HepG2 (cell line): ENCODE results near the gene ULK4. TPM values are rescaled to one million over a fixed set of nuclear protein-coding genes. Genes with fewer than 3 reads are reported as not detected.
A peak's percentile ranks its signal among the peaks of the same experiment; 100 is the strongest.

Source experiments
- ATAC-seq: fragments of 200-7000 bp; cut with Tn5 transposase; 3 replicates; pipeline ENCODE4 v1.9.1; 2020; ENCODE audit warnings: mild to moderate bottlenecking, moderate library complexity
- BruUV-seq: library from RNA; stranded (reverse); fragments of 400-500 nt; replicated peaks from 2 replicates; lab custom pipeline; 2021; lab: Mats Ljungman, UMichigan
- CTCF ChIA-PET: fragments of 300-600 bp; formaldehyde crosslinking; extraction: SDS; loops from one replicate; lab custom pipeline; 2021; ENCODE audit warnings: low total read pairs, inconsistent platforms, low intra/inter-chr PET ratio; lab: Yijun Ruan, JAX
- POLR2A ChIA-PET: fragments of 350-600 bp; sonication (Branson Sonifier 250); formaldehyde crosslinking; loops from one replicate; lab custom pipeline; 2020; ENCODE audit warnings: antibody characterized with exemption, inconsistent platforms; lab: Yijun Ruan, JAX
- DNase-seq: peaks from one replicate; pipeline ENCODE4 v3.0.0-alpha.2; 2015; ENCODE audit warnings: low spot score
- FAIRE-seq: peaks from 3 replicates; lab custom pipeline; 2011; peaks lifted over from hg19 to GRCh38; lab: Jason Lieb, UNC
- H2AFZ ChIP-seq: one replicate; pipeline ENCODE4 v1.6.1; 2011; ENCODE audit warnings: low read length, inconsistent platforms
- H3K27ac ChIP-seq: fragments of 300-600 bp; 3 replicates; pipeline ENCODE4 v1.8.0; 2011; ENCODE audit warnings: mixed run types, mild to moderate bottlenecking, mixed read lengths, low read length, inconsistent platforms; ENCODE audit not compliant: insufficient read depth; ENCODE audit errors: extremely low read length
- H3K27me3 ChIP-seq, 2 experiments: fragments of 200-600 bp in 1 of 2; 2 replicates in 1 of 2; 3 replicates in 1 of 2; pipeline versions ENCODE4 v1.6.0 to v1.8.0; 2011; ENCODE audit warnings: low read length in 2 of 2, mild to moderate bottlenecking in 2 of 2, moderate library complexity in 2 of 2, inconsistent platforms in 1 of 2; ENCODE audit not compliant: insufficient read depth in 2 of 2, control insufficient read depth in 1 of 2
- H3K36me3 ChIP-seq, 2 experiments: fragments of 200-600 bp in 1 of 2; replicated peaks in 1 of 2; 2 replicates in 1 of 2; 3 replicates in 1 of 2; pipeline versions ENCODE4 v1.5.1 to v1.8.0; 2011; ENCODE audit warnings: low read length in 2 of 2, inconsistent platforms in 1 of 2; ENCODE audit not compliant: insufficient read depth in 2 of 2, control insufficient read depth in 1 of 2
- H3K4me1 ChIP-seq: 2 replicates; pipeline ENCODE4 v1.5.1; 2012; ENCODE audit warnings: low read length, inconsistent platforms; ENCODE audit not compliant: insufficient read depth
- H3K4me2 ChIP-seq: 2 replicates; pipeline ENCODE4 v1.6.0; 2011; ENCODE audit warnings: low read depth, low read length, inconsistent platforms
- H3K4me3 ChIP-seq, 3 experiments: fragments of 200-600 bp in 1 of 3; sonication (generic), shearing (Covaris generic) in 1 of 3; replicated peaks in 1 of 3; 2 replicates each; pipeline ENCODE4 v1.5.1; 2011 to 2016; ENCODE audit warnings: low read length in 3 of 3, inconsistent platforms in 2 of 3, low read depth in 2 of 3, mild to moderate bottlenecking in 2 of 3, control low read depth in 1 of 3, mixed read lengths in 1 of 3; ENCODE audit not compliant: insufficient read depth in 1 of 3
- H3K79me2 ChIP-seq: one replicate; pipeline ENCODE4 v1.6.1; 2011; ENCODE audit warnings: low read length, inconsistent platforms; ENCODE audit not compliant: insufficient read depth
- H3K9ac ChIP-seq: 2 replicates; pipeline ENCODE4 v1.6.0; 2011; ENCODE audit warnings: mild to moderate bottlenecking, low read depth, low read length, inconsistent platforms; ENCODE audit not compliant: insufficient read depth
- H3K9me3 ChIP-seq: 2 replicates; pipeline ENCODE4 v1.5.1; 2012; ENCODE audit warnings: mild to moderate bottlenecking, low read length
- H4K20me1 ChIP-seq: 2 replicates; pipeline ENCODE4 v1.6.0; 2011; ENCODE audit warnings: inconsistent platforms, mild to moderate bottlenecking, low read length, moderate library complexity; ENCODE audit not compliant: insufficient read depth
- FOSL2 ChIP-seq: sonication (generic); formaldehyde crosslinking; IDR thresholded peaks from 2 replicates; pipeline ENCODE4 v1.4.0; 2020; ENCODE audit warnings: missing genetic modification reagents
- WGBS: methylation state at CpG from one replicate; pipeline ENCODE4 v1.1.6; 2017; ENCODE audit warnings: low lambda C conversion rate; 5-methylcytosine and 5-hydroxymethylcytosine counted together
- in situ Hi-C: cut with HindIII; loops from 2 replicates; pipeline ENCODE4 v1.10.0; 2017; ENCODE audit warnings: low pct_unique_long_range_greater_than_20kb; ENCODE audit not compliant: extremely low pct_ligation_motif_present
- intact Hi-C: fragments of 100-400 bp; cut with micrococcal nuclease; formaldehyde crosslinking; loops from one replicate; pipeline ENCODE4 v1.10.0; 2022; ENCODE audit not compliant: unreplicated experiment
- polyA plus RNA-seq, 8 experiments: library from polyadenylated mRNA; depleted of rRNA in 3 of 8; stranded (reverse) in 7 of 8; unstranded in 1 of 8; fragments of >200 nt; fragmentation: Illumina TruSeq in 4 of 8; extraction: Trizol in 4 of 8; gene quantifications; 2 replicates each; pipeline versions ENCODE4 v1.2.1 to v1.2.3, GENCODE V29; 2011 to 2016; ENCODE audit warnings: low read depth in 4 of 8, missing spikeins in 1 of 8, mixed read lengths in 1 of 8; ENCODE audit not compliant: insufficient read depth in 1 of 8
- total RNA-seq, 5 experiments: library from RNA; depleted of rRNA; stranded (reverse); fragments of >200 nt; fragmentation: Illumina TruSeq; extraction: Trizol; gene quantifications; 2 replicates each; pipeline ENCODE4 v1.2.3, GENCODE V29; 2016; ENCODE audit warnings: low read depth in 1 of 5
- TF ChIP-seq, protein P1 (sequence below): sonication (generic); formaldehyde crosslinking; IDR thresholded peaks from one replicate; pipeline ENCODE4 v1.5.1; 2020; ENCODE audit warnings: mild to moderate bottlenecking, missing genetic modification reagents; ENCODE audit errors: not compliant biosample characterization
- TF ChIP-seq, protein P2 (sequence below): IDR thresholded peaks from 2 replicates; pipeline ENCODE4 v1.6.1; 2016; ENCODE audit warnings: low read depth
- TF ChIP-seq, protein P3 (sequence below): sonication (generic); formaldehyde crosslinking; IDR thresholded peaks from 2 replicates; pipeline ENCODE4 v1.4.0; 2020; ENCODE audit warnings: missing genetic modification reagents, mild to moderate bottlenecking, borderline replicate concordance
- TF ChIP-seq, protein P4 (sequence below): sonication (generic); IDR thresholded peaks from 2 replicates; pipeline ENCODE4 v1.6.1; 2016; ENCODE audit warnings: low read depth, borderline replicate concordance

ULK4 gene
- total and polyA plus RNA-seq, 2 of the 13 experiments (the other 11 are each of a cell fraction or from before 2014, with no cell fraction given): 6.7 to 11.8 TPM

DNA sequence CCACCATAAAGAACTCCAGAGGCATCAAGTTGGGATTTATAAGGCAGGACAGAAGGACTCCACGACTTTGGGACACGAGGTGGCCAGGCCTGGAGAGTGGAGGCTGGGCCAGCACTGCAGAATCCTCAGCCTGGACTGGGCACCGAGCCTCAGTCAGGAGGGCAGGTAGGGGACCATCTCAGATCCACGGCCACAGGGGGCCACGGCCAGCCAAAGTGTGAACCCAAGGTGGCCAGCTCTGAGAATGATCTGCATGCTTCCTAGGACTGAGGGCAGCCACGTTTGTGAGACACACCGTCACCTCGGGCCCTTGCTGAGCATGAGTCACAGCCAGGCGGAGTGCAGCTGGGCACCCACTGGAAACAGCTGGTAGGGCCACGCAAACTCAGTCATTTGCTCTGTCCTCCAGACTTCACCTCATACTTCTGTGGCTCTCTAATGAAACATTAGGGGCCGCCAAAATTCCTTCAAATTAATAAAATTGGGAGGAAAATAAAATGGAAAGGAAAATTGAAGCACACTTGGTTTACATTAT, 696.8 kb downstream of the ULK4 start:
- intact Hi-C loops: no loop called here
- Histone ChIP-seq H3K4me2 (no peak overlapping the region), H3K4me3 (no peak overlapping the region), H3K9me3 (no peaks in the 10 kb centered on the region), H3K27me3 (no peaks in the 10 kb centered on the region), H4K20me1 (no peaks in the 10 kb centered on the region), H3K4me1 (peaks cover 60% of the 10 kb centered on the region), H3K79me2 (peaks cover 8% of the 10 kb centered on the region), H3K27ac (peak overlapping the region; percentile 81), H3K36me3 (peaks cover 0 to 2% of the 10 kb centered on the region in 2 experiments; a peak in 2 of 5 replicates), H2AFZ (no peak overlapping the region), H3K9ac (no peak overlapping the region)
- FAIRE-seq (no peak), ATAC-seq (no peak), DNase-seq (no peak)
- in situ Hi-C loops: no loop called here
- ChIA-PET CTCF (no interaction called here), POLR2A (interaction anchor here (0.8 to 1.8 kb wide), 5 partner anchors 11 to 66 kb away, joined by 3 to 6 read pairs (median 4); partner anchors contain the start of gene CTNNB1)
- WGBS: 97% methylated on average over 5 of the region's 11 CpGs
- no TSS peak for BruUV-seq
- TF ChIP-seq, protein P1, sequence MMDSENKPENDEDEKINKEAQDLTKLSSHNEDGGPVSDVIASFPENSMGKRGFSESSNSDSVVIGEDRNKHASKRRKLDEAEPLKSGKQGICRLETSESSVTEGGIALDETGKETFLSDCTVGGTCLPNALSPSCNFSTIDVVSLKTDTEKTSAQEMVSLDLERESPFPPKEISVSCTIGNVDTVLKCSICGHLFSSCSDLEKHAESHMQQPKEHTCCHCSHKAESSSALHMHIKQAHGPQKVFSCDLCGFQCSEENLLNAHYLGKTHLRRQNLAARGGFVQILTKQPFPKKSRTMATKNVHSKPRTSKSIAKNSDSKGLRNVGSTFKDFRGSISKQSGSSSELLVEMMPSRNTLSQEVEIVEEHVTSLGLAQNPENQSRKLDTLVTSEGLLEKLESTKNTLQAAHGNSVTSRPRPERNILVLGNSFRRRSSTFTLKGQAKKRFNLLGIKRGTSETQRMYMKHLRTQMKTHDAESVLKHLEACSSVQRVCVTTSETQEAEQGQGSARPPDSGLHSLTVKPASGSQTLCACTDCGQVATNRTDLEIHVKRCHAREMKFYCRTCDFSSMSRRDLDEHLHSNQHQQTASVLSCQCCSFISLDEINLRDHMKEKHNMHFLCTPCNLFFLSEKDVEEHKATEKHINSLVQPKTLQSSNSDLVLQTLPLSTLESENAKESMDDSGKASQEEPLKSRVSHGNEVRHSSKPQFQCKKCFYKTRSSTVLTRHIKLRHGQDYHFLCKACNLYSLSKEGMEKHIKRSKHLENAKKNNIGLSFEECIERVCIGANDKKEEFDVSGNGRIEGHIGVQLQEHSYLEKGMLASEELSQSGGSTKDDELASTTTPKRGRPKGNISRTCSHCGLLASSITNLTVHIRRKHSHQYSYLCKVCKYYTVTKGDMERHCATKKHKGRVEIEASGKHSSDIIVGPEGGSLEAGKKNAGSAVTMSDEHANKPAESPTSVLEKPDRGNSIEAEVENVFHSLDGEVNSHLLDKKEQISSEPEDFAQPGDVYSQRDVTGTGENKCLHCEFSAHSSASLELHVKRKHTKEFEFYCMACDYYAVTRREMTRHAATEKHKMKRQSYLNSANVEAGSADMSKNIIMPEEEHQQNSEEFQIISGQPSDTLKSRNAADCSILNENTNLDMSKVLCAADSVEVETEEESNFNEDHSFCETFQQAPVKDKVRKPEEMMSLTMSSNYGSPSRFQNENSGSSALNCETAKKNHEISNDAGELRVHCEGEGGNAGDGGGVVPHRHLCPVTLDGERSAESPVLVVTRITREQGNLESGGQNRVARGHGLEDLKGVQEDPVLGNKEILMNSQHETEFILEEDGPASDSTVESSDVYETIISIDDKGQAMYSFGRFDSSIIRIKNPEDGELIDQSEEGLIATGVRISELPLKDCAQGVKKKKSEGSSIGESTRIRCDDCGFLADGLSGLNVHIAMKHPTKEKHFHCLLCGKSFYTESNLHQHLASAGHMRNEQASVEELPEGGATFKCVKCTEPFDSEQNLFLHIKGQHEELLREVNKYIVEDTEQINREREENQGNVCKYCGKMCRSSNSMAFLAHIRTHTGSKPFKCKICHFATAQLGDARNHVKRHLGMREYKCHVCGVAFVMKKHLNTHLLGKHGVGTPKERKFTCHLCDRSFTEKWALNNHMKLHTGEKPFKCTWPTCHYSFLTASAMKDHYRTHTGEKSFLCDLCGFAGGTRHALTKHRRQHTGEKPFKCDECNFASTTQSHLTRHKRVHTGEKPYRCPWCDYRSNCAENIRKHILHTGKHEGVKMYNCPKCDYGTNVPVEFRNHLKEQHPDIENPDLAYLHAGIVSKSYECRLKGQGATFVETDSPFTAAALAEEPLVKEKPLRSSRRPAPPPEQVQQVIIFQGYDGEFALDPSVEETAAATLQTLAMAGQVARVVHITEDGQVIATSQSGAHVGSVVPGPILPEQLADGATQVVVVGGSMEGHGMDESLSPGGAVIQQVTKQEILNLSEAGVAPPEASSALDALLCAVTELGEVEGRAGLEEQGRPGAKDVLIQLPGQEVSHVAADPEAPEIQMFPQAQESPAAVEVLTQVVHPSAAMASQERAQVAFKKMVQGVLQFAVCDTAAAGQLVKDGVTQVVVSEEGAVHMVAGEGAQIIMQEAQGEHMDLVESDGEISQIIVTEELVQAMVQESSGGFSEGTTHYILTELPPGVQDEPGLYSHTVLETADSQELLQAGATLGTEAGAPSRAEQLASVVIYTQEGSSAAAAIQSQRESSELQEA: no peak
- TF ChIP-seq, protein P2, sequence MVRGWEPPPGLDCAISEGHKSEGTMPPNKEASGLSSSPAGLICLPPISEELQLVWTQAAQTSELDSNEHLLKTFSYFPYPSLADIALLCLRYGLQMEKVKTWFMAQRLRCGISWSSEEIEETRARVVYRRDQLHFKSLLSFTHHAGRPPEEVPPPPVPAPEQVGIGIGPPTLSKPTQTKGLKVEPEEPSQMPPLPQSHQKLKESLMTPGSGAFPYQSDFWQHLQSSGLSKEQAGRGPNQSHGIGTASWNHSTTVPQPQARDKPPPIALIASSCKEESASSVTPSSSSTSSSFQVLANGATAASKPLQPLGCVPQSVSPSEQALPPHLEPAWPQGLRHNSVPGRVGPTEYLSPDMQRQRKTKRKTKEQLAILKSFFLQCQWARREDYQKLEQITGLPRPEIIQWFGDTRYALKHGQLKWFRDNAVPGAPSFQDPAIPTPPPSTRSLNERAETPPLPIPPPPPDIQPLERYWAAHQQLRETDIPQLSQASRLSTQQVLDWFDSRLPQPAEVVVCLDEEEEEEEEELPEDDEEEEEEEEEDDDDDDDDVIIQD (CRISPR knock-in tag): 0 out of 2 replicates have a peak, but pooled peaks have one; percentile 43
- TF ChIP-seq FOSL2: peak; percentile 76
- TF ChIP-seq, protein P3, sequence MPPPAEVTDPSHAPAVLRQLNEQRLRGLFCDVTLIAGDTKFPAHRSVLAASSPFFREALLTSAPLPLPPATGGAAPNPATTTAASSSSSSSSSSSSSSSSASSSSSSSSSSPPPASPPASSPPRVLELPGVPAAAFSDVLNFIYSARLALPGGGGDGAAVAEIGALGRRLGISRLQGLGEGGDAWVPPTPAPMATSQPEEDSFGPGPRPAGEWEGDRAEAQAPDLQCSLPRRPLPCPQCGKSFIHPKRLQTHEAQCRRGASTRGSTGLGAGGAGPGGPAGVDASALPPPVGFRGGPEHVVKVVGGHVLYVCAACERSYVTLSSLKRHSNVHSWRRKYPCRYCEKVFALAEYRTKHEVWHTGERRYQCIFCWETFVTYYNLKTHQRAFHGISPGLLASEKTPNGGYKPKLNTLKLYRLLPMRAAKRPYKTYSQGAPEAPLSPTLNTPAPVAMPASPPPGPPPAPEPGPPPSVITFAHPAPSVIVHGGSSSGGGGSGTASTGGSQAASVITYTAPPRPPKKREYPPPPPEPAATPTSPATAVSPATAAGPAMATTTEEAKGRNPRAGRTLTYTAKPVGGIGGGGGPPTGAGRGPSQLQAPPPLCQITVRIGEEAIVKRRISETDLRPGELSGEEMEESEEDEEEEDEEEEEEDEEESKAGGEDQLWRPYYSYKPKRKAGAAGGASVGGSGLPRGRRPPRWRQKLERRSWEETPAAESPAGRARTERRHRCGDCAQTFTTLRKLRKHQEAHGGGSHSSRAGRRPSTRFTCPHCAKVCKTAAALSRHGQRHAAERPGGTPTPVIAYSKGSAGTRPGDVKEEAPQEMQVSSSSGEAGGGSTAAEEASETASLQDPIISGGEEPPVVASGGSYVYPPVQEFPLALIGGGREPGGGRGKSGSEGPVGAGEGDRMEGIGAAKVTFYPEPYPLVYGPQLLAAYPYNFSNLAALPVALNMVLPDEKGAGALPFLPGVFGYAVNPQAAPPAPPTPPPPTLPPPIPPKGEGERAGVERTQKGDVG: 0 out of 2 replicates have a peak, but pooled peaks have one; percentile 21
- TF ChIP-seq, protein P4, sequence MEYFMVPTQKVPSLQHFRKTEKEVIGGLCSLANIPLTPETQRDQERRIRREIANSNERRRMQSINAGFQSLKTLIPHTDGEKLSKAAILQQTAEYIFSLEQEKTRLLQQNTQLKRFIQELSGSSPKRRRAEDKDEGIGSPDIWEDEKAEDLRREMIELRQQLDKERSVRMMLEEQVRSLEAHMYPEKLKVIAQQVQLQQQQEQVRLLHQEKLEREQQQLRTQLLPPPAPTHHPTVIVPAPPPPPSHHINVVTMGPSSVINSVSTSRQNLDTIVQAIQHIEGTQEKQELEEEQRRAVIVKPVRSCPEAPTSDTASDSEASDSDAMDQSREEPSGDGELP: 0 out of 2 replicates have a peak, but pooled peaks have one; percentile 18
